ENCODE results near the gene TNF. TPM values are rescaled to one million over a fixed set of nuclear protein-coding genes. Genes with fewer than 3 reads are reported as not detected.

The TNF gene
- total and polyA plus RNA-seq, 2 of the 13 experiments (the other 11 are each of a cell fraction or from before 2014, with no cell fraction given) = not detected

DNA sequence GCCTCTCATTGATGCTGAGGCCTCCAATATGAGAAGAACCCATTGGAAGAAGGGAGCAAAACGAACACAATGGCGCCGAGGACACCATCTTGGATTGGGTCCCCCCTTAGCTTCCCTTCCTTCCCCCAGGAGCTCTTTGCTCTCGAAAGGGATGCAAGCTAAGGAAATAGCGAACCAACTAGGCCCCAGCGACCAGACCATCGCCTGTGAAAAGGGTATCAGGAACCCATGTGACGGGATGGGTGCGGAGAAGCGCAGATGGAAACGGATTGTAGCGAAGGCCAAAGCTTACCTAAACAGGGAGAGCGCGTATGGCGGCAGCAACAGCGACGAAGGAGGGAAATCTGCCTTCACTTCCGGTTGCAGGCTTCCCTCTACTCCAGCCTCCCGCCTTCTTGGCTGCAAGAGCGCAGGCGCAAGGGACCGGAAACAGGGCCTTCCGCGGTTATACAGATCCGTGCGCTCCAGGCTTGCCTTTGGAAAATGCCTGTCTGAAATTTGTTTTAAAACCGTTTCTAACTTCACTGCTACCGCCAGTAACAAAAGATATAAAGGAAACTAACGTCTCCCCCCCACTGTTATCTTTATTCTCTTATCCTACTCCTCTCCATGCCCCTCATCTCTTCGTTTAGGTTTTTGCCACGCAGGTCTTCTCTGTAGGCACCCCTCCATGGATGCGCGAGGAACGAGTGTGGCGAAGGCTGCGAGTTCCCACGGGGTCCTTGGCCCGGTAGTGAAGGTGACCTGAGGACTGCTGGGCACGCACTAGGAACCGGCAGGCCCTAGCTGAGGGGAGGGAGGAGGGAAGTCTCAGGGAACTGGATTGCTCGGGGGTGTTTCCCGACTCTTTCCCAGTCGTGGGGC, 33.5 kb upstream of the TNF start, which contains the start of gene DDX39B (continued):
- TF ChIP-seq, protein P1, sequence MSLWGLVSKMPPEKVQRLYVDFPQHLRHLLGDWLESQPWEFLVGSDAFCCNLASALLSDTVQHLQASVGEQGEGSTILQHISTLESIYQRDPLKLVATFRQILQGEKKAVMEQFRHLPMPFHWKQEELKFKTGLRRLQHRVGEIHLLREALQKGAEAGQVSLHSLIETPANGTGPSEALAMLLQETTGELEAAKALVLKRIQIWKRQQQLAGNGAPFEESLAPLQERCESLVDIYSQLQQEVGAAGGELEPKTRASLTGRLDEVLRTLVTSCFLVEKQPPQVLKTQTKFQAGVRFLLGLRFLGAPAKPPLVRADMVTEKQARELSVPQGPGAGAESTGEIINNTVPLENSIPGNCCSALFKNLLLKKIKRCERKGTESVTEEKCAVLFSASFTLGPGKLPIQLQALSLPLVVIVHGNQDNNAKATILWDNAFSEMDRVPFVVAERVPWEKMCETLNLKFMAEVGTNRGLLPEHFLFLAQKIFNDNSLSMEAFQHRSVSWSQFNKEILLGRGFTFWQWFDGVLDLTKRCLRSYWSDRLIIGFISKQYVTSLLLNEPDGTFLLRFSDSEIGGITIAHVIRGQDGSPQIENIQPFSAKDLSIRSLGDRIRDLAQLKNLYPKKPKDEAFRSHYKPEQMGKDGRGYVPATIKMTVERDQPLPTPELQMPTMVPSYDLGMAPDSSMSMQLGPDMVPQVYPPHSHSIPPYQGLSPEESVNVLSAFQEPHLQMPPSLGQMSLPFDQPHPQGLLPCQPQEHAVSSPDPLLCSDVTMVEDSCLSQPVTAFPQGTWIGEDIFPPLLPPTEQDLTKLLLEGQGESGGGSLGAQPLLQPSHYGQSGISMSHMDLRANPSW (CRISPR knock-in tag; IDR thresholded peaks at IDR 0.05; ENCODE audit: borderline replicate concordance) = peak; percentile 88
- TF ChIP-seq, protein P2, sequence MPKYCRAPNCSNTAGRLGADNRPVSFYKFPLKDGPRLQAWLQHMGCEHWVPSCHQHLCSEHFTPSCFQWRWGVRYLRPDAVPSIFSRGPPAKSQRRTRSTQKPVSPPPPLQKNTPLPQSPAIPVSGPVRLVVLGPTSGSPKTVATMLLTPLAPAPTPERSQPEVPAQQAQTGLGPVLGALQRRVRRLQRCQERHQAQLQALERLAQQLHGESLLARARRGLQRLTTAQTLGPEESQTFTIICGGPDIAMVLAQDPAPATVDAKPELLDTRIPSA (CRISPR knock-in tag; IDR thresholded peaks at IDR 0.05; ENCODE audit: borderline replicate concordance) = no peak; the same call in 1 of the 2 replicates
- TF ChIP-seq ZNF292 (CRISPR knock-in tag; IDR thresholded peaks at IDR 0.05; ENCODE audit: borderline replicate concordance, low read depth) (peak; percentile 29; the same call in 1 of the 2 replicates), ZSCAN25 (CRISPR knock-in tag; IDR thresholded peaks at IDR 0.05) (peak; percentile 68), ZBTB46 (CRISPR knock-in tag; IDR thresholded peaks at IDR 0.05; ENCODE audit: borderline replicate concordance) (no peak), ZNF407 (CRISPR knock-in tag; IDR thresholded peaks at IDR 0.05; ENCODE audit: not compliant biosample characterization) (peak; percentile 94), TSC22D2 (CRISPR knock-in tag; IDR thresholded peaks at IDR 0.05; ENCODE audit: borderline replicate concordance) (peak; percentile 76), POLR2G (IDR thresholded peaks at IDR 0.05; ENCODE audit: low read depth, low read length) (peak; percentile 97), ZSCAN29 (CRISPR knock-in tag; conservative IDR thresholded peaks at IDR 0.05) (peak; percentile 53), AHR (CRISPR knock-in tag; IDR thresholded peaks at IDR 0.05) (peak; percentile 74), E2F2 (CRISPR knock-in tag; IDR thresholded peaks at IDR 0.05; ENCODE audit: borderline replicate concordance) (peak; percentile 98; the same call in 1 of the 2 replicates), IRX3 (CRISPR knock-in tag; IDR thresholded peaks at IDR 0.05; ENCODE audit: borderline replicate concordance, low read depth) (no peak; the same call in 1 of the 2 replicates)
